Stimulated activated CD4-positive, alpha-beta T cell treated with anti-CD3 and anti-CD28 coated beads, Interleukin-4, amount 100 ng/mL, for 1 hour (primary cell): ENCODE results near the gene ADAMTS3.

Experiments
- DNase-seq: peaks from one replicate; pipeline ENCODE4 v3.0.0-alpha.2; 2020

Gene ADAMTS3

DNA sequence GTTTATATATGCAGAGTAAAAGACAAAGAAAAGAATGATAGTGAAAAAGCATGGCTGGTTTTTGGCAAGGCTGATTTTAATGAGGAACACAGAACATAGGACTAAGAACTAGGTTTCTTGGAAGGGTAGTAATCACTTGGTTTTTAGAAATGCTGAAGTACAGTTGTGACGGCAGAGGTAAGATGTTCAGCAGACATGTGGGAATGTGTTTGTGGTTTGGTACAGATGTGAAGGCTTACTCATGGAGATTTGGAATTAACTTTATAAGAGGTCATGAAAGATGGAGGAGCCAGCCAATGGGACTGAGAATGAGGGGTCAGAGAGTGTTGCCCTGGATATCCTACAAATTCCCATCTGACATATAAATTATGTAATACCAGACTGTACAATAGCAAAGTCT is 293.6 kb downstream of the ADAMTS3 start:
- DNase-seq = no peak

DNA sequence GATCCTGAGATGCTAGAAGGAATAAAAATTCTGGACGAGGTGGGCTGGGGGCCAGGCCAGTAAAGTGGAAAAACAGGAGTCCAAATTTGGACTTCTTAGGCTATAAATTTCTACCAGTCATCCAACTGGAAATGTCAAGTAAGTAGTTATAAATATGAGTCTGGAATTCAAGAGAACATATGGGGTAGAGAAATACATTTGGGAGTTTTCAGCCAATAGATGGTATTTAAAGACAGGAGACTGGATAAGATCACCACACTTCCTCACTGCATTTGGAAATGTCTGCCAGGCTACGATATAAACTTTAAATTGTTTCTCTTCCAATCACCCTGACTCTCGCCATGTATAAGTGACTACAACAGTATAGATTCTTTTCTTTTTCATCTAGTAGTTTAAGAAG is 294.8 kb downstream of the ADAMTS3 start:
- no peak for DNase-seq

DNA sequence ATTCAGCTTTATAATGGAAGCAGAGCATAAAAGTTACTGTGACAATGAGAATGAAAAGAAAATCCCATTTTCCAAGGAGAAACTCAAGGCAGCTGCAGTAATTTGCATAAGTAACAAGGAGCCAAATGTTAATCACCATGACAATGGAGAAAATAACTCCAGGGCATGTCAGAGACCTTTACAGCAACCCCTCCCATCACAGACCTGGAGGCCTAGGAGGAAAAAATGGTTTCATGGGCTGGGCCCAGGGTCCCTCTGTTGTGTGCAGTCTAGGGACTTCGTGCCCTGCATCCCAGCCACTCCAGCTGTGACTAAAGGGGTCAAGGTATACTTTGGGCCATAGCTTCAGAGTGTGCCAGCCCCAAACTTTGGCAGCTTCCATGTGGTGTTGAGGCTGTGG is 313.8 kb downstream of the ADAMTS3 start:
- no peak for DNase-seq

DNA sequence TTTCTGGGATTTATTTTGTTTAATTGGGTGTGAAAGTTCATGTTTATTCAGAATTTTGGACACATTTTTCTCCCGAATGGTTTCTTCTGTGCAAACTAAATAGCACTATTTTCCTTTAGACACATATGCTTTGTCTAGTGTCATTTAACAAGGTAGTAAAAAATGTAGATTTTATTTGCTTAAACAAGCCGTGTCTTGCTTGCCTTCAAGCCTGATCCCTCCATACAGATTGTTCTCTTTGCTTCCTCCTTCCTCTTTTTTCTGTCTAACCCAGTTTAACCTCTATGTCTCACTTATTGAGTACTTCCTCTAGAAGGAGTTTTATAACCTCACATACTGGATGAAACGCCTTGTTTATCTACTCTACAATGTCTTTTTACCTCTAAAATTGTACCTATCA is 325.4 kb downstream of the ADAMTS3 start:
- DNase-seq = no peak

DNA sequence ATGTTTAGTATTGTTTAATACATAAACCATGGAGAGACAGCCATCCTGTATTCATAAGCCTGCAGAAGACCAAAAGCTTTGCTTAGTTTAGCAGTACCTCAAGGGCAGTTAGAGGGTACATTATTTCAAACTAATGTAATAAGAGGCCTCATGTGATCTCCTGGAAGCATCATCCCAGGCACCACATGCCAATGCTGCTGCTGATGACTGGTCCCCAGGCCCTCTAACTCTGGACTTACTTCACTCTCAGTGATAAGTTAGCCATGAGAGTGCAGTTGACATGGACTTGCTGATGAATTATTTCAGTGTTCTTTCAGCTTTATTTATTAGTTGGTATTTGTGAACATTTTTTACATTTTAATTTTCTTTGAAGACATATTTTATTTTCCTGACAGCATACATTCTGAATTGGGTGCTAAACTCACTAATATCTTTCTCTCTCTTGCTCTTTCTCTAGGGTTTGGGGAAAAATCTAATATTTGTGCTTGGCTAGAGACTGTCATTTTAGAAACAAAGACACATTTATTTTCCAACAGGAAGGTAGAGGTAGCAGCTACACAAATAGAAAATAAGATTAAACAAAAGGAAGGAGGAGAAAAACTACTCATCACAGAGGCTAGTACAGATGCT is 329.4 kb downstream of the ADAMTS3 start:
- DNase-seq = no peak
